GM18507 (cell line): ENCODE results near the gene PKD1L1.
"Not testable (repeated sequence)": the region's sequence is repeated elsewhere in the genome, so short reads cannot be mapped to it uniquely, and the experiment has no call there.

ENCODE experiments used
- DNase-seq: peaks from one replicate; pipeline ENCODE4 v3.0.0; 2011; ENCODE audit warnings: low read depth; ENCODE audit not compliant: insufficient read length; ENCODE audit errors: extremely low spot score
- FAIRE-seq: peaks from 2 replicates; lab custom pipeline; 2011; peaks lifted over from hg19 to GRCh38; lab: Jason Lieb, UNC

Gene PKD1L1

GRCh38 chr7:47967123-47967522, 18.9 kb upstream of the PKD1L1 start:
- no peak for FAIRE-seq
- DNase-seq: no peak

GRCh38 chr7:47965456-47965855, 17.2 kb upstream of the PKD1L1 start:
- no peak for FAIRE-seq
- no peak for DNase-seq

GRCh38 chr7:47962262-47962661, 14.0 kb upstream of the PKD1L1 start:
- FAIRE-seq (no peak), DNase-seq (no peak)

- no peak for FAIRE-seq
- DNase-seq: no peak
Measured at GRCh38 chr7:47957156-47957555, 8.9 kb upstream of the PKD1L1 start.

GRCh38 chr7:47956220-47956619, 8.0 kb upstream of the PKD1L1 start:
- FAIRE-seq: no peak
- DNase-seq: no peak

GRCh38 chr7:47954231-47954911, 6.1 kb upstream of the PKD1L1 start:
- FAIRE-seq: no peak

GRCh38 chr7:47953822-47954221, 5.6 kb upstream of the PKD1L1 start:
- FAIRE-seq (no peak), DNase-seq (no peak)

More at GRCh38 chr7:47954231-47954911, 6.1 kb upstream of the PKD1L1 start:
- no peak for DNase-seq

GRCh38 chr7:47952224-47952623, 4.0 kb upstream of the PKD1L1 start:
- no peak for FAIRE-seq

GRCh38 chr7:47951374-47951773, 3.1 kb upstream of the PKD1L1 start:
- DNase-seq (no peak), FAIRE-seq (no peak)

More at GRCh38 chr7:47952224-47952623, 4.0 kb upstream of the PKD1L1 start:
- no peak for DNase-seq

- no peak for FAIRE-seq
- no peak for DNase-seq
Measured at GRCh38 chr7:47950714-47951113, 2.4 kb upstream of the PKD1L1 start.

GRCh38 chr7:47949703-47950102, 1.4 kb upstream of the PKD1L1 start:
- FAIRE-seq (no peak), DNase-seq (no peak)

GRCh38 chr7:47947355-47947749, 914 bp downstream of the PKD1L1 start:
- no peak for DNase-seq
- FAIRE-seq: no peak

- DNase-seq: no peak
- no peak for FAIRE-seq
Measured at GRCh38 chr7:47946581-47947354, 1.5 kb downstream of the PKD1L1 start.

GRCh38 chr7:47945261-47946015, 2.8 kb downstream of the PKD1L1 start:
- no peak for DNase-seq
- peak; percentile 78 for FAIRE-seq

- DNase-seq: no peak
- FAIRE-seq: no peak
Measured at GRCh38 chr7:47944536-47945260, 3.6 kb downstream of the PKD1L1 start.

- FAIRE-seq: no peak
- DNase-seq: no peak
Measured at GRCh38 chr7:47943676-47944474, 4.4 kb downstream of the PKD1L1 start.

GRCh38 chr7:47942651-47943050, 5.6 kb downstream of the PKD1L1 start:
- DNase-seq, FAIRE-seq: not testable (repeated sequence)

- FAIRE-seq (no peak), DNase-seq (no peak)
Measured at GRCh38 chr7:47942132-47942531, 6.1 kb downstream of the PKD1L1 start.
